Left kidney (tissue), 2 donors: ENCODE results near the gene PLAAT3. TPM values are rescaled to one million over a fixed set of nuclear protein-coding genes. Genes with fewer than 3 reads are reported as not detected.
"Not testable (repeated sequence)": the region's sequence is repeated elsewhere in the genome, so short reads cannot be mapped to it uniquely, and the experiment has no call there.

Source experiments
- DNase-seq: peaks from one replicate; pipeline ENCODE4 v3.0.0-alpha.2; 2013
- polyA plus RNA-seq: library from polyadenylated mRNA; unstranded; fragments of 120-200 nt; gene quantifications from one replicate; pipeline ENCODE4 v1.2.1, GENCODE V29; 2013; ENCODE audit not compliant: insufficient read length

PLAAT3 gene
- polyA plus RNA-seq, 1 donor = 15.1 TPM

GRCh38 chr11:63548178-63548577, 66.1 kb downstream of the PLAAT3 start:
- no peak for DNase-seq

GRCh38 chr11:63547061-63547460, 67.2 kb downstream of the PLAAT3 start:
- no peak for DNase-seq

DNA sequence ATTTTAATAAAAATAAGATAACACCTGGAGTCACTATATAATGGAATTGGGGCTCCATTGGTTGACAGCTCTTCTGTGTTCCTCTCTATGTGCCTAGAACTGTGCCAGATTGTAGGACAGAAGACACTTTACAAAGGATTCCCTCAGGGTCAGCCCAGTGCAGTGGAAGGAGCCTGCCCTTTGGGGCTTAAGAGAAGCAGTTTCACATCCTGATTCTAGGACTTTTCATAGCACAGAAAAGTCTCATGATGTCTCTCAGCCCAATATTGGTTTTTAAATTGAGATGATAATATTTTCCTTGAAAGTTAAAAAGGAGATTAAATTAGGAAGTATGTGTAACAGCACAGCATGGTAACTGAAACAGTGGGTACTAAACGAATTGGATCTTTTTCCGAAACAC, 70.5 kb downstream of the PLAAT3 start:
- no peak for DNase-seq

- DNase-seq = not testable (repeated sequence)
These were observed 71.7 kb downstream of the PLAAT3 start for GRCh38 chr11:63542506-63542905.

GRCh38 chr11:63537293-63538101, 76.7 kb downstream of the PLAAT3 start:
- no peak for DNase-seq

DNA sequence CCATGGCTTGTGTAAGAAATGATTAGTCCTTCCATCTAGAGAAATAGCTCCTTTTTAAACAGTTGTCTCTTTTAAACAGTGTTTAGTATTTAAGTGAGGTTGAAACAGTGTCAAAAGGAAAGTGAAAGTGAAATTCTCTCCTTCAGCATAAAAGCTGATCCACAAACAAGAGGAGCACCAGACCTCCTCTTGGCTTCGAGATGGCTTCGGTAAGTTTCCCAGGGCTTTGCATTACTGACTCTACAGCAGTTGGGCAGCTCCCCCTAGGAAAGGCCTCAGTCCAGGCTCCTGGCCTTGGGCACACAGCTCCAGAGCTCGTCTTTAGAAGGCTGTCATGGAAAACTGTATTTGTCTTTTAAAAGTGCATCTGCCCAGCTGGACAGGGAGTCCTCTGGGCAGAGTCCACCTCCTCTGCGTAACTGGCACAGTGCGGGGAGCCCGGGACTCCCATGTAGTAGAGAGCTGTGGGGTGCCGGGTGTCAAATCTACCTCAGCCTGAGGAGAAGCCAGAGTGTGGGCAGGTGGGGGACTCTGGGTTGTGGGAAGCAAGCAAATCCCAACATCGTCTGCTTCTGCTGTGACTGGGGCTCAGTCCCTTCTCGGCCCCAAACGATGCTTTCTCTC, 77.5 kb downstream of the PLAAT3 start, which contains the start of gene PLAAT4:
Gene PLAAT4 (plus strand): TSS at position 140 of the 624 bp plus-strand sequence. CDS start 61 bp downstream, at position 201.
- peak; percentile 29 for DNase-seq

DNA sequence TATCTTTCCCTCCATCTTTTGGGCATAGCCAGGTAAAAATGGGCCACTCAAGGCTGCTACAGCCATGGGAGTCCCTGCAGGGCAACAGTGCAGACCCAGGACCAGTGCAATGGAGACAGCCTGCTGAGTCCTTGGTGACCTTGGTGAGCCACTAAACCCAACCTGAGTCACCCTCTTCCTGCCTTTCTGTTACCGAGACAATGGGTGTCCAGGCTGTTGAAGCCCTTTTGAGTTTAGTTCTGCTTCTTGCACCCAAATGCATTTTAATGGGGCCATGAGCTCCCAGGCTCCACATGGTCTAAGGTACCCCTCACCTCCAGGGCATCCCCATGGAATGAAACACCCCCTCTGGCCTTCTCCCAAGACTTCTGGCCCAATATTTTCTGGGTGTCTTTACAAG, 78.5 kb downstream of the PLAAT3 start:
- DNase-seq = no peak

- no peak for DNase-seq
These were observed 79.3 kb downstream of the PLAAT3 start for GRCh38 chr11:63534895-63535461.

GRCh38 chr11:63534076-63534475, 80.2 kb downstream of the PLAAT3 start:
- no peak for DNase-seq

DNA sequence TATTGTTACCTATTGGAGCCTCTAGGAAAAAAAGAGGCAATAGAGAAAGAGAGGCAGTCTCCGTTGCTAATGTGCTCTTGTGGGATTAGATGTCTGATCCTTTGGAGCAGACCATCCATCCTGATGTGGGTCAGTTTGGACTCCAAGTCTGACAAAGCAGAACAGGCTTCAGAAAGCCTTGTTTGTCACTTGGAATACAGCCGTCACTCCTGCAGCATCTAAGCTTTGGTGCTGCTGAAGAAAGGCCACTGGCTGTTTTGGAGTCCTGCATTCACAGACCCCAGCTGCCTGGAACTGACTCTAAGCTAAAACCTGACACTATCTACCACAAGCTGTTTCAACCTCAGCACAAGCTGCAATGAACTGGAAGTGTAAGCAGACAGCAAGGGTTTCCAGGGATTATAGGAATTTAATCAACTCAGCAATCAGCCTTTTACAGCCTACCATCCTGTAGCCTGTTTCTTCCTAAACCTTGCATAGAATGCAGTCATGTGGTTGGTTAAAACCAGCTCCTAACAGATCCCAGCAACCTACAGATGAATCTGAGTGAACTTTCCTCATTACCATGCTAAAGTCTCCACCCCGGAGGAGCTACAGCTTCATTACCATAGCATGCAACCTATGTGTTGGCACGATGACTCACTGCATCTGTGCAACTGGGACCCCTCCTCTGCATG, 81.3 kb downstream of the PLAAT3 start:
- DNase-seq = no peak

DNA sequence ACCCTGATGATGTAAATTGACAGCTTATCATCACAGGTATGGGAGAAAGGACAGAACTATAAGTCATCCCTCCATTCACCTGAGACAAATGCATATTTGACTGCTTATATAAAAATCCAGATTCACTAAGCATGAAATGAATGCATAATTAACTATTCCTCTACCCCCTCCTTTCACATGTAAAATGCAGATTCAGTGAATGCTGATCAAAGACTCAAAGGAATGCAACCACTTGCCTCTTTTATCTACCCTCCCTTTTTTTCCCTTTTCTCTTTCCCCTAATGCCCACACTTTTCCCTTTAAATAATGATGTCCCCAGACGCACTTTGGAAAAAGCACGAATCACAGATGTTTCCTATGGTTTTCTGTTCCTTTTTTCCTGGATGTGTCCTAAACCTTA, 82.1 kb downstream of the PLAAT3 start:
- no peak for DNase-seq

GRCh38 chr11:63531074-63531792, 83.0 kb downstream of the PLAAT3 start:
- not testable (repeated sequence) for DNase-seq

GRCh38 chr11:63530021-63530420, 84.2 kb downstream of the PLAAT3 start:
- DNase-seq = no peak

- not testable (repeated sequence) for DNase-seq
These were observed 84.9 kb downstream of the PLAAT3 start for GRCh38 chr11:63529373-63529772.

- not testable (repeated sequence) for DNase-seq
These were observed 85.4 kb downstream of the PLAAT3 start for GRCh38 chr11:63528729-63529278.

GRCh38 chr11:63528156-63528555, 86.1 kb downstream of the PLAAT3 start:
- DNase-seq = not testable (repeated sequence)

DNA sequence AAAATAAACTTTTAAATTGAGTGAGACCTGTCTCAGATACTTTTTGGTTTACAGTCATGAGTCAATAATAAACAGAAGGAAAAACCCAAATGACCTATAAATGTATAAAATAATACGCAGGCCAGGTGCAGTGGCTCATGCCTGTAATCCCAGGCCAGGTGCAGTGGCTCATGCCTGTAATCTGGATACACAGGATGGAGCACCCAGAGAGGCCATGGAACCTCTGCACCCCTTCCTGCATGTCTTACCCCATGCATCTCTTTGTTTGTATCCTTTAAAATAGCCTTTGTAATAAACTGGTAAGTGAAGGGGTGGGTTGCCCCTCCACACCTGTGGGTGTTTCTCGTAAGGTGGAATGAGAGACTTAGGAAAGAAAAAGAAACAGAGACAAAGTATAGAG, 86.6 kb downstream of the PLAAT3 start:
- DNase-seq = no peak
